Transverse colon (tissue), 4 donors: ENCODE measurements around the gene XRCC6. TPM values are rescaled to one million over a fixed set of nuclear protein-coding genes. Genes with fewer than 3 reads are reported as not detected.
"Not testable (repeated sequence)": the region's sequence is repeated elsewhere in the genome, so short reads cannot be mapped to it uniquely, and the experiment has no call there.

Experiments used
- DNase-seq: peaks from one replicate; pipeline ENCODE4 v3.0.0-alpha.2; 2019
- H3K27ac ChIP-seq, 4 donors: fragments of 200-600 bp; sonication (generic); 2 replicates each; pipeline ENCODE4 v1.5.1; 2016 to 2018; ENCODE audit warnings: inconsistent platforms in 4 of 4
- H3K27me3 ChIP-seq: fragments of 200-600 bp; sonication (generic); 2 replicates; pipeline ENCODE4 v1.5.1; 2017; ENCODE audit warnings: inconsistent platforms
- H3K36me3 ChIP-seq, 4 donors: fragments of 200-600 bp; sonication (generic); 2 replicates each; pipeline ENCODE4 v1.5.1; 2017 to 2019; ENCODE audit warnings: inconsistent platforms in 4 of 4
- H3K4me1 ChIP-seq, 4 donors: fragments of 200-600 bp; sonication (generic); 2 replicates each; pipeline ENCODE4 v1.5.1; 2017 to 2020; ENCODE audit warnings: inconsistent platforms in 4 of 4
- H3K4me3 ChIP-seq, 4 donors: fragments of 200-600 bp; sonication (generic); 1 replicate in 1 of 4; 2 replicates in 3 of 4; pipeline versions ENCODE4 v1.5.1 to v1.6.1; 2017 to 2019; ENCODE audit warnings: inconsistent platforms in 4 of 4
- H3K9me3 ChIP-seq, 2 donors: fragments of 200-600 bp; sonication (generic); 2 replicates each; pipeline ENCODE4 v1.5.1; 2017 to 2019; ENCODE audit warnings: inconsistent platforms in 2 of 2
- CTCF ChIP-seq, 5 experiments: fragments of 200-600 bp in 3 of 5; fragments of 450-650 bp in 2 of 5; sonication (generic) in 3 of 5; IDR thresholded peaks; 1 replicate in 2 of 5; 2 replicates in 3 of 5; pipeline ENCODE4 v1.5.1; 2016 to 2017; ENCODE audit warnings: antibody characterized with exemption in 5 of 5, inconsistent platforms in 3 of 5, mild to moderate bottlenecking in 2 of 5, moderate library complexity in 1 of 5
- EP300 ChIP-seq: sonication (generic); formaldehyde crosslinking; IDR thresholded peaks from one replicate; pipeline ENCODE4 v1.6.1; 2017; ENCODE audit warnings: antibody characterized with exemption, low read depth
- POLR2A ChIP-seq: fragments of 450-650 bp; IDR thresholded peaks from one replicate; pipeline ENCODE4 v1.6.1; 2016; ENCODE audit warnings: antibody characterized with exemption, mild to moderate bottlenecking, moderate library complexity
- POLR2AphosphoS5 ChIP-seq, 3 donors: sonication (generic); formaldehyde crosslinking; IDR thresholded peaks; one replicate each; pipeline ENCODE4 v1.6.1; 2016; ENCODE audit warnings: antibody characterized with exemption in 3 of 3
- WGBS, 2 donors: methylation state at CpG; one replicate each; pipeline ENCODE4 v1.1.5; 2018; ENCODE audit warnings: low coverage in 1 of 2; 5-methylcytosine and 5-hydroxymethylcytosine counted together
- in situ Hi-C, 4 donors: fragments of 200-750 bp; cut with MboI; loops; one replicate each; pipeline versions ENCODE4 v1.15.0 to v1.15.1; 2017; ENCODE audit warnings: low sequenced_read_pairs in 3 of 4, low pct_ligation_motif_present in 1 of 4, low pct_unique_long_range_greater_than_20kb in 1 of 4
- intact Hi-C: fragments of 100-400 bp; cut with DNase I; formaldehyde crosslinking; loops from one replicate; pipeline ENCODE4 v1.15.1; 2023; ENCODE audit warnings: low total_unique reads
- total RNA-seq, 4 donors: library from RNA; depleted of rRNA; stranded (reverse); fragments of >200 nt; gene quantifications; one replicate each; pipeline ENCODE4 v1.1.0, GENCODE V29; 2016

XRCC6 gene
- total RNA-seq, 4 donors from 2014 or later: 56.5 to 145 (median 126) TPM

GRCh38 chr22:41683052-41683451 is 62.0 kb downstream of the XRCC6 start:
- in situ Hi-C loops (no loop called here), intact Hi-C loops (no loop called here)
- H3K27ac ChIP-seq: peak overlapping the region; percentile 84 to 88 (median 86)
- no peaks in the 10 kb centered on the region for H3K9me3 ChIP-seq
- DNase-seq: no peak
- WGBS, 2 donors: 93 to 94% methylated on average over 9 of the region's 9 CpGs
- peak overlapping the region in 2 of 4 donors; percentile 52 to 55 for H3K4me3 ChIP-seq
- no peak for TF ChIP-seq CTCF (IDR thresholded peaks at IDR 0.05)
- TF ChIP-seq POLR2A: no peak
- no peak for TF ChIP-seq POLR2AphosphoS5 (IDR thresholded peaks at IDR 0.05)
- no peak for TF ChIP-seq EP300
- peaks cover 0 to 21% (median 9%) of the 10 kb centered on the region in 4 donors for H3K36me3 ChIP-seq
- peaks cover 4 to 24% (median 14%) of the 10 kb centered on the region in 4 donors for H3K4me1 ChIP-seq
- no peaks in the 10 kb centered on the region for H3K27me3 ChIP-seq

- intact Hi-C loops: no loop called here
- in situ Hi-C loops: no loop called here
- Histone ChIP-seq H3K27me3 (no peaks in the 10 kb centered on the region), H3K4me1 (peaks cover 4 to 24% (median 14%) of the 10 kb centered on the region in 4 donors), H3K27ac (peak overlapping the region in 1 of 4 donors; percentile 86), H3K4me3 (no peak overlapping the region), H3K9me3 (no peaks in the 10 kb centered on the region), H3K36me3 (peaks cover 0 to 16% (median 7%) of the 10 kb centered on the region in 4 donors)
- TF ChIP-seq CTCF (IDR thresholded peaks at IDR 0.05) (no peak), POLR2AphosphoS5 (IDR thresholded peaks at IDR 0.05) (no peak), EP300 (no peak), POLR2A (no peak)
- WGBS, 2 donors: 86 to 87% methylated on average over 2 to 3 of the region's 3 CpGs
- DNase-seq: no peak
These were observed 62.5 kb downstream of the XRCC6 start for GRCh38 chr22:41683616-41684015.

DNA sequence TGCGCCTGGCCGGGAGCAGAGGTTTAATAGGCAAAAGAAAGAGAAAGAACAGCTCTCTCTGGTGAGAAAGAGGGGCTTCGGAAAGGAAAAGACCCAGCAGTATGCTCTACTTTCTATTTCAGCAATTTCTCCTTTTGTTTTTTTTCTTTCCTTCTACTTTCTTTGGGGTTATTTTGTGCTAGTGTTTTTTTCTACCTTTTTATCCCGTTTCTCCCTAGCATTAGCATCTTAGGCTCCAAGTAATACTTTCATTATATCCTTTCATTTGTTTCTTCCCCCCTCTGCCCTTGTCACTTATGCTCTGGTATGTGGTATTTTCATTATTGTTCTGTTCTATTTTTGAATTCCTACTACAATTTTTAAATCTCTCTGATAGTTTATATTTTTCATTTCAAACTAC is 63.1 kb downstream of the XRCC6 start:
- no peak overlapping the region for H3K27ac ChIP-seq
- intact Hi-C loops: no loop called here
- no peaks in the 10 kb centered on the region for H3K27me3 ChIP-seq
- DNase-seq: no peak
- in situ Hi-C loops: no loop called here
- no peaks in the 10 kb centered on the region for H3K9me3 ChIP-seq
- peaks cover 4 to 27% (median 14%) of the 10 kb centered on the region in 4 donors for H3K4me1 ChIP-seq
- no peak for TF ChIP-seq POLR2AphosphoS5 (IDR thresholded peaks at IDR 0.05)
- TF ChIP-seq CTCF (IDR thresholded peaks at IDR 0.05): no peak
- TF ChIP-seq POLR2A: no peak
- TF ChIP-seq EP300: no peak
- no peak overlapping the region for H3K4me3 ChIP-seq
- H3K36me3 ChIP-seq: peaks cover 0 to 10% (median 4%) of the 10 kb centered on the region in 4 donors
- 78 to 83% methylated on average over 4 of the region's 4 CpGs for WGBS, 2 donors

DNA sequence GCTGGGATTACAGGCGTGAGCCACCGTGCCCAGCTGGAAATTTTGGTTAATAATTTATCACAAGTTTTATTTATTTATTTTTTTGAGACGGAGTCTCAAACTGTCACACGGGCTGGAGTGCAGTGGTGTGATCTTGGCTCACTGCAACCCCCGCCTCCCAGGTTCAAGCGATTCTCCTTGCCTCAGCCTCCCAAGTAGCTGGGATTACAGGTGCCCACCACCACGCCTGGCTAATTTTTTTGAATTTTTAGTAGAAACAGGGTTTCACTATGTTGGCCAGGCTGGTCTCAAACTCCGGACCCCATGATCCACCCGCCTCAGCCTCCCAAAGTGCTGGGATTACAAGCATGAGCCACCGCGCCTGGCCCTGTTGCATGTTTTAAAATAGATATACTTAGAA is 65.8 kb downstream of the XRCC6 start:
- peaks cover 4 to 30% (median 12%) of the 10 kb centered on the region in 4 donors for H3K4me1 ChIP-seq
- DNase-seq, intact Hi-C loops, H3K36me3 ChIP-seq, H3K27ac ChIP-seq, H3K4me3 ChIP-seq, in situ Hi-C loops, H3K27me3 ChIP-seq, H3K9me3 ChIP-seq: not testable (repeated sequence)
- 76 to 92% methylated on average over 4 to 11 of the region's 11 CpGs for WGBS, 2 donors

- Histone ChIP-seq H3K27me3 (no peaks in the 10 kb centered on the region), H3K9me3 (no peaks in the 10 kb centered on the region), H3K4me1 (peaks cover 4 to 27% (median 12%) of the 10 kb centered on the region in 4 donors), H3K36me3 (no peaks in the 10 kb centered on the region), H3K27ac (peak overlapping the region; percentile 92 to 97 (median 92)), H3K4me3 (peak overlapping the region; percentile 62 to 91 (median 72))
- WGBS, 2 donors: 0 to 1% methylated on average over 5 to 20 of the region's 20 CpGs
- TF ChIP-seq CTCF (IDR thresholded peaks at IDR 0.05) (no peak), POLR2AphosphoS5 (IDR thresholded peaks at IDR 0.05) (no peak), POLR2A (no peak), EP300 (no peak)
- intact Hi-C loops (no loop called here), in situ Hi-C loops (no loop called here)
- DNase-seq: peak; percentile 35
These were observed 66.8 kb downstream of the XRCC6 start for GRCh38 chr22:41687901-41688364.
